Lower leg skin (tissue), 3 donors: ENCODE results near the gene ANO2.

Experiments
- CTCF ChIP-seq, 3 donors: fragments of 450-650 bp; IDR thresholded peaks; one replicate each; pipeline ENCODE4 v1.5.1; 2016; ENCODE audit warnings: antibody characterized with exemption in 3 of 3, mild to moderate bottlenecking in 3 of 3, moderate library complexity in 2 of 3
- POLR2A ChIP-seq, 2 donors: fragments of 450-650 bp; IDR thresholded peaks; one replicate each; pipeline ENCODE4 v1.6.1; 2016 to 2017; ENCODE audit warnings: antibody characterized with exemption in 2 of 2, mild to moderate bottlenecking in 1 of 2, moderate library complexity in 1 of 2

GRCh38 chr12:5516371-5517241 is 428.5 kb downstream of the ANO2 start:
- no peak for TF ChIP-seq CTCF (IDR thresholded peaks at IDR 0.05)
- TF ChIP-seq POLR2A (IDR thresholded peaks at IDR 0.05), result no peak
